ENCODE data around the gene CELF6.

Gene CELF6

DNA sequence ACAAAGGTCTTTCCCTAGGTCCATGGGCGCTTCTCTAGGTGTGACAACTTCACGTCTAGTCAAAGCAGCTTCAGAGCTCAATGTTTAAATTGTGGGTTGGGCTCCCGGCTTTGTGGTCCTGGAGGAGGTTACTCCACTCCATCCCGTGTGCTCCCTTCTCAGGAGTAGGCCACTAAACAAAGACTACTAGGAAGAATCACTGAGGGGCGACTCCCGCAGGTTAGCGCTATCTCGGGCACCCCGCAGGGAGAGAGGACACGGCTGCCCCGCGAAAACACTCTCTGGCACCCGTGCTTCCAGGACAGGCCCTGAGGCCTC lies 48.1 kb downstream of the CELF6 start:
- DNase-seq (ENCODE audit: low read depth, low spot score): no peak

GRCh38 chr15:72271221-72271620 lies 48.7 kb downstream of the CELF6 start:
- no peak for DNase-seq (ENCODE audit: low read depth, low spot score)

DNA sequence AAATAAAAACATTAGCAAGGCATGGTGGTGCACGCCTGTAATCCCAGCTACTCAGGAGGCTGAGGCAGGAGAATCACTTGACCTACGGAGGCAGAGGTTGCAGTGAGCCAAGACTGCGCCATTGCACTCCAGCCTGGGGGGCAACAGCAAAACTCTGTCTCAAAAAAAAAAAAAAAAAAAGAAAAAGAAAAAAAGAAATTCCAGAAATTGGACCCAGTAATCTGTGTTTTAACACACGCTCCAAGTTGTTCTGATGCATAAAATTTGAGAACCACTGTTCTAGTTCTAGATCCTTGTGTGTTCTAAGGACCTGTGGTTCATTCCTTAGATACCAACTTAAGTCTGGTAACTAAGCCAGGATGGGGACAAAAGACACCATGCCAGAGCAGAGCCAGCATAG lies 50.2 kb downstream of the CELF6 start:
- no peak for DNase-seq (ENCODE audit: low read depth, low spot score)

DNA sequence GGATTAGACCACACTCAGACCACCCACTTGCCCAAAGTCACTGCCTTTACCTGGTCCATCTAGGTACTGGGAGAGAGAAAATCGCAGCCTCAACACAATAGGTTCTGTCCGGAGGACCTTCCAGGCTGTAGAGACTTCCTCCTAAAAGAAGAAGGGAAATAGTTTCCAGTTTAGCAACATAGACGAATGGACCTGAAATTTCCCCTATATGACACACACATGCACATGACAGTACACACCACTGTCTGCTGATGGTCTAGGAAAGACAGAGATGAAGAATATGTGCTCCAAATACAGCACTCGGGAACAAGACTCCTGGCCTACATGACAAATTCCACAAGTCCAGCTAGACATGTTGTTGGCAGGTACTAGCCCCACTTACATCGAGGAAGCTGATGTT lies 54.9 kb downstream of the CELF6 start:
- no peak for DNase-seq (ENCODE audit: low read depth, low spot score)

GRCh38 chr15:72252663-72253299 lies 67.2 kb downstream of the CELF6 start:
- DNase-seq (ENCODE audit: low read depth, low spot score): no peak

DNA sequence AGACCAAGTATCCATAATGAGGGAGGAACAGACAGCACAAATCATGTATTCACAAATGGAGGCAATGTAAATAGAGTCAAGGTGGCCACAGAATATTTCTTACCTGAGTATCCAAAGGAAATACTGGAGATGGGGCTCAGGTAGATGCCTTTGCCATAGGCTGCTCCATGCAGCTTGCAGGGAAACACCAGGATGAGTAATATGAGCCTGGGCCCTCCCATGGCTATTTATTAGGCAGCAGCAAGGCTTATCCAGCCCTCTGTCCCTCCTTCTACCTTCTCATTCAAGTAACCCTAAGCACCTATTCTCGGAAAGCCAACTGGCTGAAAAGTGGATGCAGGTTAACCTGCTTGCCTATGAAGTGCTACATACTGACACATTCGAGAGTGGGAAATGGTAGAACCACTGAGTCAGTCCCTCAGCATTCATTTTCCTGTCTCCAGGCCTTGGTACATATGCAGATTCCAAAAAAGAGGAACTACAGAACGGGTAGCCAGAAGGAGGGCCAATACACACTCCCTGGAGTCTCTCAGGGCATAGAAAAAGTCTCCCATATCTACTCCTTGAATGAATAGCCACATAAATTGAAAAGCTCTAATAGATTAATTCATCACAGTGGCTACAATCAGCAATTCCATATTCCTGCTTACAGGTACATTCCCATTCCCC lies 70.7 kb downstream of the CELF6 start:
- no peak for DNase-seq (ENCODE audit: low read depth, low spot score)

- DNase-seq (ENCODE audit: low read depth, low spot score): no peak
These were observed 71.4 kb downstream of the CELF6 start for GRCh38 chr15:72248514-72248913.

DNA sequence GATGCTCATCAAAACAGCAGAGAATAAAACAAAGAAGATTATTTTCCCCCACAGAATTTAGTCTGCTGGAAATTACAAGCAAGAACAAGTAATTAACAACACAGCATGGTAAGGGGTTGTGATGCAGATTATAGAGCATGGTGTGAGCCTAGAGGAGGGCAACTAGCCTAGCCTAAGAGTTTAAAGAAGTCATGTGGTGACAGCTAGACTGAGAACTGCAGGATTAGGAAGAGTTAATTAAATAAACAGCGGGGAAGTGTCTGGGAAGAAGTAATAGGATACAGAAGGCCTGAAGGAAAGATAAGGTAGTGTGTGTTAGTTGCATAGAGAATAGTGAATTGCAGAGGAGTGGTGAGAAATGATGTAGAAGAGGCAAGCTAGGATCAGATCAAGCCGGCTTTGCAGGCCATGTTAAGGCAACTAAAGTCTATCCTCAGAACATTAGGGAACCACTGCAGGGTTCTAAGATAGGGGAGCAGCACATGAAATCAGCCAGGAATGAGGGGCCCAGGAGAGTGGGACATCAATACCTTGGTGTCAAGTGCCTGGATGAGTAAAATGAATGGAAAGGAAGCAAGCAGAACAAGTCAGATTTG lies 77.1 kb downstream of the CELF6 start:
- DNase-seq (ENCODE audit: low read depth, low spot score): peak; percentile 25

DNA sequence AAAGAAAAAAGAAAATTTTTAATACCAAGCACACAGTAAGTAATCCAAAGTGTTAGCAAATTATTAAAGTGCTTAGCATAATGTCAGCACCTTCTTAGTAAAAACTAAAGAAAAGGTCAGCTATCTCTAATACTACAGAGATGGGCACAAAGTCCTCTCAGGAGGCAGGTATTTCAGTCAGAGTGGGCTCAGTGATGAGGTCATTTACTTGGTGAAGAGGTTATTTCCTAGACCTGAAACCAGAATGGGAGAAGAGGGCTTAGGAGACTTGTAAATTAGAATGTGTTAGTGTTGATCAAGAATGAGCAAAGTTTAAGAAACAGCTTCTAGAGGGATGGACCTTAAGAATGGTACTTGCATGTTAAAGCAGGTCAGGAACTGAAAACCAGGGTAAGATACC lies 80.3 kb downstream of the CELF6 start:
- DNase-seq (ENCODE audit: low read depth, low spot score): no peak

DNA sequence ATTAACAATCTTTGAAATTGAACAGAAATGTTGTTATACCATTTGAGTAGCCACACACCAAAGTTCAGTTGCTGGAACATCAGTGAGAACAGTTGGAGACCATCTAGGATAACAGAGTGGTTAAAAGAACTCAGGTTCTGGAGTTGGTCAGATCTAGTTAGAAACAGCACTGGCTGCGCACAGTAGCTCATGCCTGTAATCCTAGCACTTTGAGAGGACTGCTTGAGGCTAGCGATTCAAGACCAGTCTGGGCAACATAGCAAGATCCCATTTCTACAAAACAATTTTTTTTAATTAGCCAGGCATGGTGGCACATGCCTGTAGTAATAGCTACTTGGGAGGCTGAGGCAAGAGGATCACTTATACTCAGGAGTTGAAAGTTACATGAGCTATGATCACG lies 81.4 kb downstream of the CELF6 start:
- DNase-seq (ENCODE audit: low read depth, low spot score): no peak

DNA sequence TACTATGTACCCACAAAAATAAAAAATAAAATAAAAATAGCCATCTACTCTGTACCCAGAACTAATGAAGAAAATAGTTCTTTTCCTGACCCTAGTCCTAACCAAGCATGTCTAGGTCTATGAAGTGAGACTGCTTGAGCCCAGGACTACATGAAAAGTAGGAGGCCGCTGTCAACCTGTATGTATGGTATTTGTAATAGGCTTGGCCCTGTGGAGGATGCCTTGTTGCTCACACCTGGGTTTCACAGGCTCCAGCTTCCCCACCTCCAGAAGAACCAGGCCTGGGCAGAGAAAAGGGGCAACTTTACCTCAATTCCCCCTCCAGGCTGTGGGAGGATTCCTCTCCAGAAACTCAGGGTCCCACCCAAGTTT lies 82.1 kb downstream of the CELF6 start:
- DNase-seq (ENCODE audit: low read depth, low spot score): no peak

- DNase-seq (ENCODE audit: low read depth, low spot score): peak; percentile 38
These were observed 82.7 kb downstream of the CELF6 start for GRCh38 chr15:72237029-72237852.

DNA sequence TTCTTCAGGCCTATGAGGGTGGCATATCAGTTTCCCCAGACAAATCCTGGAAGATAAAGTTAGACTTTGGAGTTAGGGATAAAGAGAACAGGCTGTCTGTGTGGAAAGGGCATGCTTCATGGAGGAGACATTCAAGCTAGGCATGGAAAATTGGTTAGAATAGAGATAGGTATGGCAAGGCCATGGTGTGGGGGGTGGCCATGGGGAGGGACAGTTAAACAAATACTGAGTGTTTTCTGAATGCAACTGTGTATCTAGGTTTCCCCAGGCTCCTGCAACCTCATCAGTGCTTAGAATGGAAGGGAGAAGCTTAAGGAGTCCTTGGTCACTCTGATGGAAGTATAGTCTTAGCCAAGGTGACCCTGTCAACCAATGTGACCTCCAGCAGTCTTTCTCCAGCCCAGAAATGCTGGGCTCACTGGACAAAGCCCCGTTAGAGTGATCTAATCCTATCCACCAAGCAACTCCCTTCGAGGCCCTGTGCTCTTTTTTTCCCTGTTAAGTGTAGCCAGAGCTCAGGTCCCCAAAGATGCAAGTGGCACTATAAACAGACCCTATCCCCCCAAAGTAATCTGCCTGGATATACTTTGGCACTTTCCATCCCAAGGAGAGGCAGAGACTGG lies 83.5 kb downstream of the CELF6 start:
- no peak for DNase-seq (ENCODE audit: low read depth, low spot score)

DNA sequence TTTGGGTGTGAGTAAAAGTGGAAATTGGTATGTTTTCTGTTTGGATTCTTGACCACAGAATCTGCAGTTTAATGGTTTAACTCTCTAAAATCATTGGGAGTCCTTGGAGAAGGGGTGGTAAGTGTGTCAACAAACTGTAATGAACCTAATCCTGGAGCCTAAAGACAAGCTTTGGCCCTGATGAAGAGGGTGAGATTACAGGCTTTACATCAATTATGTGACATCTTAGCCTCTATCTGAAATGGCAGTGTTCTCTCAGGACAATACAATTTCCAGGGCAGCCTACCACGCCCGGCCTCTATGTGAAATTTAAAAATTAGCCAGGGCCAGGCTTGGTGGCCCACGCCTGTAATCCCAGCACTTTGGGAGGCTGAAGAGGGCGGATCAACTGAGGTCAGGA lies 84.7 kb downstream of the CELF6 start:
- no peak for DNase-seq (ENCODE audit: low read depth, low spot score)

Measured in iPS DF 19.7 (cell line).